CD4-positive, alpha-beta T cell (primary cell): Measurements from ENCODE around the gene TCF4. TPM values are rescaled to one million over a fixed set of nuclear protein-coding genes. Genes with fewer than 3 reads are reported as not detected.

Source experiments
- ATAC-seq: fragments of 200-7000 bp; cut with Tn5 transposase; one replicate; pipeline ENCODE4 v1.10.0; 2022; ENCODE audit warnings: mild to moderate bottlenecking; ENCODE audit not compliant: poor library complexity
- CTCF ChIA-PET: fragments of 350-600 bp; sonication (Branson Sonifier 250); formaldehyde crosslinking; loops from one replicate; lab custom pipeline; 2021; ENCODE audit warnings: antibody characterized with exemption, inconsistent platforms; lab: Charles Lee
- POLR2A ChIA-PET: fragments of 350-600 bp; sonication (Branson Sonifier 250); formaldehyde crosslinking; loops from one replicate; lab custom pipeline; 2021; ENCODE audit warnings: antibody characterized with exemption, inconsistent platforms; lab: Charles Lee
- DNase-seq, 14 experiments: peaks; one replicate each; pipeline ENCODE4 v3.0.0-alpha.2; 2013 to 2020; ENCODE audit warnings: mixed read lengths in 2 of 14
- H3K27ac ChIP-seq, 2 donors: one replicate each; pipeline versions ENCODE4 v1.5.1 to v1.7.0; 2013; ENCODE audit warnings: low read length in 2 of 2, low read depth in 1 of 2, mild to moderate bottlenecking in 1 of 2
- H3K27me3 ChIP-seq, 2 experiments: 1 replicate in 1 of 2; 2 replicates in 1 of 2; pipeline versions ENCODE4 v1.6.1 to v1.7.0; 2013; ENCODE audit warnings: low read length in 2 of 2, control low read depth in 1 of 2, mild to moderate bottlenecking in 1 of 2, moderate library complexity in 1 of 2; ENCODE audit not compliant: insufficient read depth in 2 of 2, control insufficient read depth in 1 of 2
- H3K36me3 ChIP-seq: one replicate; pipeline ENCODE4 v1.6.1; 2013; ENCODE audit warnings: low read length, control low read depth; ENCODE audit not compliant: insufficient read depth
- H3K4me1 ChIP-seq: one replicate; pipeline ENCODE4 v1.6.1; 2013; ENCODE audit warnings: low read length, control low read depth; ENCODE audit not compliant: insufficient read depth
- H3K4me3 ChIP-seq: one replicate; pipeline ENCODE4 v1.5.1; 2013; ENCODE audit warnings: mild to moderate bottlenecking, low read length, moderate library complexity
- H3K9me3 ChIP-seq, 2 experiments: 1 replicate in 1 of 2; 2 replicates in 1 of 2; pipeline versions ENCODE4 v1.6.1 to v1.7.0; 2013; ENCODE audit warnings: low read length in 2 of 2, mild to moderate bottlenecking in 2 of 2, control low read depth in 1 of 2, moderate library complexity in 1 of 2; ENCODE audit not compliant: control insufficient read depth in 1 of 2, insufficient read depth in 1 of 2
- H3K27ac Mint-ChIP-seq: one replicate; pipeline ENCODE4 v1.8.0; 2020; ENCODE audit warnings: mixed read lengths
- H3K27me3 Mint-ChIP-seq: one replicate; pipeline ENCODE4 v1.8.0; 2021; ENCODE audit warnings: mixed read lengths
- H3K36me3 Mint-ChIP-seq: one replicate; pipeline ENCODE4 v1.8.0; 2021; ENCODE audit warnings: low read depth, mixed read lengths
- H3K4me1 Mint-ChIP-seq: one replicate; pipeline ENCODE4 v1.8.0; 2021; ENCODE audit warnings: low read depth, mixed read lengths
- H3K4me3 Mint-ChIP-seq: one replicate; pipeline ENCODE4 v1.8.0; 2020; ENCODE audit warnings: mild to moderate bottlenecking, mixed read lengths
- H3K9me3 Mint-ChIP-seq: one replicate; pipeline ENCODE4 v1.8.0; 2020; ENCODE audit warnings: mixed read lengths
- intact Hi-C, 2 experiments: fragments of 100-400 bp; cut with DNase I in 1 of 2; cut with micrococcal nuclease in 1 of 2; formaldehyde crosslinking; loops; one replicate each; pipeline versions ENCODE4 v1.15.1 to v1.9.0; 2023 to 2025; cut with DNase I, micrococcal nuclease
- total RNA-seq, 174 experiments: library from RNA in 2 of 174; stranded (reverse) in 2 of 174; gene quantifications; one replicate each; pipeline ENCODE4 v1.2.3 and lab custom pipeline; 2021 to 2026
- TF ChIP-seq, protein P1 (sequence below): fragments of 200-600 bp; IDR thresholded peaks from one replicate; pipeline ENCODE4 v1.8.0; 2022; ENCODE audit warnings: antibody characterized with exemption, mild to moderate bottlenecking

Gene TCF4
- total RNA-seq, 2 experiments from 2014 or later: 3.0 to 3.2 TPM

DNA sequence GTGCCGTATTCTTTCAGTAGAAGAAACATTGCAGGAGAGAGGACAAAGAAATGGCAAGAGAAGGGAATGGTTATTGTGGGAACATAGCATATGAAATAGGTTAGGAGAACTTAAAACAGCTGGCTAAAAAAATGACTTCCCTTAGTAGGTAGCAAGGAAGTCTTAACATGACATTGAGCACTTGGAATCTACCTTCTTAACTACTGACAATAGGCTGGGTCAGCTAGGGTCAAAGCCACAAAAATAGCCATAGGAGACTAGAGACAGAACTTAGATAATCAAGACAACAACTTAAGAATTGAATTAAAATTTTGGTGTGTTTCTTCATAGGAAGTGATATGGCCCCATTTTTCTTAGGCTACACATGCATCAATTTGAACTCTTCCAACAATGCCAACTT is 227.9 kb downstream of the TCF4 start:
- no peaks in the 10 kb centered on the region for H3K9me3 Mint-ChIP-seq
- intact Hi-C loops: no loop called here
- Histone ChIP-seq H3K27me3 (no peaks in the 10 kb centered on the region), H3K9me3 (peaks cover 0 to 5% of the 10 kb centered on the region in 2 experiments), H3K4me3 (no peak overlapping the region), H3K27ac (no peak overlapping the region), H3K4me1 (no peaks in the 10 kb centered on the region), H3K36me3 (no peaks in the 10 kb centered on the region)
- CTCF ChIA-PET: no interaction called here
- POLR2A ChIA-PET: no interaction called here
- no peak for ATAC-seq
- no peak overlapping the region for H3K4me3 Mint-ChIP-seq
- TF ChIP-seq, protein P1, sequence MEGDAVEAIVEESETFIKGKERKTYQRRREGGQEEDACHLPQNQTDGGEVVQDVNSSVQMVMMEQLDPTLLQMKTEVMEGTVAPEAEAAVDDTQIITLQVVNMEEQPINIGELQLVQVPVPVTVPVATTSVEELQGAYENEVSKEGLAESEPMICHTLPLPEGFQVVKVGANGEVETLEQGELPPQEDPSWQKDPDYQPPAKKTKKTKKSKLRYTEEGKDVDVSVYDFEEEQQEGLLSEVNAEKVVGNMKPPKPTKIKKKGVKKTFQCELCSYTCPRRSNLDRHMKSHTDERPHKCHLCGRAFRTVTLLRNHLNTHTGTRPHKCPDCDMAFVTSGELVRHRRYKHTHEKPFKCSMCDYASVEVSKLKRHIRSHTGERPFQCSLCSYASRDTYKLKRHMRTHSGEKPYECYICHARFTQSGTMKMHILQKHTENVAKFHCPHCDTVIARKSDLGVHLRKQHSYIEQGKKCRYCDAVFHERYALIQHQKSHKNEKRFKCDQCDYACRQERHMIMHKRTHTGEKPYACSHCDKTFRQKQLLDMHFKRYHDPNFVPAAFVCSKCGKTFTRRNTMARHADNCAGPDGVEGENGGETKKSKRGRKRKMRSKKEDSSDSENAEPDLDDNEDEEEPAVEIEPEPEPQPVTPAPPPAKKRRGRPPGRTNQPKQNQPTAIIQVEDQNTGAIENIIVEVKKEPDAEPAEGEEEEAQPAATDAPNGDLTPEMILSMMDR: no peak
- H3K4me1 Mint-ChIP-seq: no peaks in the 10 kb centered on the region
- H3K27ac Mint-ChIP-seq: no peak overlapping the region
- peaks cover 4% of the 10 kb centered on the region for H3K27me3 Mint-ChIP-seq
- no peak for DNase-seq
- H3K36me3 Mint-ChIP-seq: no peaks in the 10 kb centered on the region

DNA sequence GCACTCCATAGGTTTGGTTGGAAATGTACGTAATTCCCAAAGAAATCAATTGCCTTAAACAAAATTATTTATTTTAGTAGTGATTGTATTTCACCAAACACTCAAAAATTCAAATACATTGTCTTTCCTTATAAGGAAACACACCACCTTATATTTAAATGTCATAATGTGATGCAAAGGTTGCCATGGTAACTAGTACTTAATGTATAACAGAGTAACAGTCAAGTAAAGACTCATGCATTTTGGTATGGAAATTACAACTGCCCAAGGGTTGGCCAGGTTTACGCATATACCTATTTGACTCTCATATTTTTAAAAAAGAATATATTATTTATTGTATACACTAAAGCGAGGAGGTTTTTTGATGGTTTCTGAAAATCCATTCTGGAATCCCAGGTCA is 231.2 kb downstream of the TCF4 start:
- ATAC-seq: no peak
- POLR2A ChIA-PET: no interaction called here
- Histone ChIP-seq H3K4me3 (no peak overlapping the region), H3K36me3 (no peaks in the 10 kb centered on the region), H3K9me3 (peaks cover 0 to 5% of the 10 kb centered on the region in 2 experiments), H3K4me1 (no peaks in the 10 kb centered on the region), H3K27ac (no peak overlapping the region), H3K27me3 (no peaks in the 10 kb centered on the region)
- intact Hi-C loops: no loop called here
- no peaks in the 10 kb centered on the region for H3K36me3 Mint-ChIP-seq
- no peak overlapping the region for H3K4me3 Mint-ChIP-seq
- CTCF ChIA-PET: no interaction called here
- no peaks in the 10 kb centered on the region for H3K4me1 Mint-ChIP-seq
- no peak for DNase-seq
- H3K27ac Mint-ChIP-seq: no peak overlapping the region
- peaks cover 4% of the 10 kb centered on the region for H3K27me3 Mint-ChIP-seq
- no peaks in the 10 kb centered on the region for H3K9me3 Mint-ChIP-seq
- TF ChIP-seq, protein P1: no peak

DNA sequence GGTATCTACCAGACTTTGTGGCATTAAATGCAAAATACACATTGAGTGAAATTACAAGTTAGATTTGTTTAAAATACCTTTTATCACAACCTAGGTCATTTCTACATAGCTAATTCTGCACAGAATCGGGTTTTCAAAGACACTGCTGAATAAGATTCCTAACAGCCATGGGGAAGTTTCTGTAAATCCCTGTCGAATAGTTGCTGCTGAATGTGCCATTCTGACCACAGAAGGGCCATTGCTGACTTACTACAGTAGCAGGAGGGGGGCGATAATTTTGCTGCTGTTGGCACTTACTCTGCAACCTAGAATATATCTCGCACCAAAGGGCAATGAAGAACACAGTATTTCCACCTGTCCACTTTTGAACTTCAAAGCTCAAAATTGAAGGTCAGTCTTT is 232.8 kb downstream of the TCF4 start:
- Histone ChIP-seq H3K9me3 (no peaks in the 10 kb centered on the region), H3K27me3 (no peaks in the 10 kb centered on the region), H3K27ac (no peak overlapping the region), H3K4me3 (no peak overlapping the region), H3K36me3 (no peaks in the 10 kb centered on the region), H3K4me1 (no peaks in the 10 kb centered on the region)
- TF ChIP-seq, protein P1: no peak
- H3K27me3 Mint-ChIP-seq: no peaks in the 10 kb centered on the region
- H3K4me3 Mint-ChIP-seq: no peak overlapping the region
- ATAC-seq (no peak), DNase-seq (no peak)
- no peaks in the 10 kb centered on the region for H3K9me3 Mint-ChIP-seq
- no peak overlapping the region for H3K27ac Mint-ChIP-seq
- ChIA-PET POLR2A (no interaction called here), CTCF (no interaction called here)
- no peaks in the 10 kb centered on the region for H3K4me1 Mint-ChIP-seq
- H3K36me3 Mint-ChIP-seq: no peaks in the 10 kb centered on the region
- intact Hi-C loops: no loop called here
